ENCODE results near the gene KCNJ12.
"Not testable (repeated sequence)": the region's sequence is repeated elsewhere in the genome, so short reads cannot be mapped to it uniquely, and the experiment has no call there.

- TF ChIP-seq CTCF (IDR thresholded peaks at IDR 0.05; ENCODE audit: borderline replicate concordance, extremely low read depth, low read length, poor library complexity, severe bottlenecking); EZH2 (IDR thresholded peaks at IDR 0.05; ENCODE audit: borderline replicate concordance, low read depth, low read length, severe bottlenecking): not testable (repeated sequence)
Observed at GRCh38 chr17:21426246-21426645, 50.1 kb downstream of the KCNJ12 start.
